Anterior cingulate cortex (tissue), 58 donors: Measurements from ENCODE around the gene GRAPL.
"Not testable (repeated sequence)": the region's sequence is repeated elsewhere in the genome, so short reads cannot be mapped to it uniquely, and the experiment has no call there.

Source experiments
- DNase-seq, 58 donors: peaks; one replicate each; lab custom pipeline; 2025; lab: John Stamatoyannopoulos, UW

GRAPL gene

GRCh38 chr17:19127148-19127980 lies at the start of gene GRAPL:
GRAPL (plus strand) TSS chr17:19127589; CDS start chr17:19127620, 31 bp downstream.
- DNase-seq: not testable (repeated sequence)

DNA sequence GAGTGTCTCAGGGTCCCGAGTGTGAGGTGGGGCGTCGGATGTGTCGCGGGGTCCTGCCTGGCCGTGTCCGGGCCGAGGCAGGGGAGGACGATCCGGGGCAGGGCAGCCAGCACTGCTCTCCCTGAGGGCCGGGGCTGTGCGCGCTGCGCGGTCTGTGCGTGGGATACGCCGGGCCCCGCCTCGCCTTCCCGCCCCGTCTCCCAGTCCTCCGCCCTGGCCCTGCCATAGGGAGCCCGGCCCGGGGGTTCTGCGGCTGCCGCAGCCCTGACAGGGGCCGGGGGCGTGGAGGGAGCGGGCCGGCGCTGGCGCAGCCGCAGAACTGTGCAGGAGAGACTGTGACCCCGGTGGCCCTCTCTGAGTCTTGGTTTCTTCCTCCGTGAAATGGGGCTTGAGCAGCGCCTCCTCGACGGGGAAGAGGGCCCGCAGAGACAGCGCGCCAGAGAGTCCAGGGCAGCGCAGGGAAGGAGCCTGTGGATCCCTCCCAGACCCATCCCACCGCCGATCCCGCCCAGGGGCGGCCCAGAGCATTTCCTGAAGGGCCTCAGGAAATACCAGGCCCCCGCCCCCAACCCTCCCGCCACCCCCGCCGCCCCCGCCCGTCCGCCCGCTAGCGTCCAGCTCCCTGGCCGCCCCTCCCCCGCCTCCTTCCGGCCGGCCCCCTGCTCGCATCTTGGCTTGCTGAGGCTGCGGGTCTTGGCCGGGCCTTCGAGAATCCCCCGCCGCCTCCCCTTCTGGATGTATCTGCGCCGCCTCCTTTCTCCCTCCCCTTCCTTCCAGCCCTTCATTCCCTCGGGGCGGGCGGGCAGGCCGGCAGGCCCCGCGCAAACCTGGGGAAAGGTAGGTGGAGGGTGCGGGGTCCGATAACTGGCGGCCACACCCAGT lies 38.3 kb upstream of the GRAPL start:
- DNase-seq: not testable (repeated sequence)

DNA sequence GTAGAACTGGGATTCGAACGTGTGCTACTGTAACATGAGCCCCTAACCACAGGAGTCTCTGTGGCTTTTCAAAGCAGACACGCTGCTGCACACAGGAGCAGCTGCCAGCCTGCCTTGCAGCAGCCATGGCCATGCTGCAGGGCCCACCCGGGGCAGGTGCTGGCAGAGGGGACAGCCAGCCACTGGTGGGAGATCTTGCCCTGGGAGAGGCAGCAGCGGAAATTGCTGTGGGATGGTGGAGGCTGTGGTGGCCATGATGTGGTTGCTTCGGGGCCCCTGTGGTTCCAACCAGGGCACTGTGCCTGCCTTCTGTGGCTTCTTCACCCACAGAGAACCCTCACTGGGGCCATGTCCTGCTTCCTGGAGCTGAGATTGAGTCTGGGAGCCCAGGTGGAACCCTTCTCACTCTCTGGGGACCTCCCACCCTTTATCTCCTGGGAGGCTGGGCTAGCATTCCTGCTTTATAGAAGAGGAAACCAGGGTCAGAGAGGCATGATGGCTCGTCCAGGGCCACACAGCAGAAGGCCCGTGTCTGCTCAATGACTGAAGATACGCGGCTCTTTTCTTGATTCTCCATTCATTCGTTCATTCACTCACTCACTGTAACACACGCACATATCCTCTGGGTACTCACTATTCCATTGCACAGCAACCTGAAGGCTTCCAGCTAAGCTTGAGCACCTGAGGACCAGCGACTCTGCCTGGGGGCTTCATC lies 37.2 kb upstream of the GRAPL start:
- not testable (repeated sequence) for DNase-seq

DNA sequence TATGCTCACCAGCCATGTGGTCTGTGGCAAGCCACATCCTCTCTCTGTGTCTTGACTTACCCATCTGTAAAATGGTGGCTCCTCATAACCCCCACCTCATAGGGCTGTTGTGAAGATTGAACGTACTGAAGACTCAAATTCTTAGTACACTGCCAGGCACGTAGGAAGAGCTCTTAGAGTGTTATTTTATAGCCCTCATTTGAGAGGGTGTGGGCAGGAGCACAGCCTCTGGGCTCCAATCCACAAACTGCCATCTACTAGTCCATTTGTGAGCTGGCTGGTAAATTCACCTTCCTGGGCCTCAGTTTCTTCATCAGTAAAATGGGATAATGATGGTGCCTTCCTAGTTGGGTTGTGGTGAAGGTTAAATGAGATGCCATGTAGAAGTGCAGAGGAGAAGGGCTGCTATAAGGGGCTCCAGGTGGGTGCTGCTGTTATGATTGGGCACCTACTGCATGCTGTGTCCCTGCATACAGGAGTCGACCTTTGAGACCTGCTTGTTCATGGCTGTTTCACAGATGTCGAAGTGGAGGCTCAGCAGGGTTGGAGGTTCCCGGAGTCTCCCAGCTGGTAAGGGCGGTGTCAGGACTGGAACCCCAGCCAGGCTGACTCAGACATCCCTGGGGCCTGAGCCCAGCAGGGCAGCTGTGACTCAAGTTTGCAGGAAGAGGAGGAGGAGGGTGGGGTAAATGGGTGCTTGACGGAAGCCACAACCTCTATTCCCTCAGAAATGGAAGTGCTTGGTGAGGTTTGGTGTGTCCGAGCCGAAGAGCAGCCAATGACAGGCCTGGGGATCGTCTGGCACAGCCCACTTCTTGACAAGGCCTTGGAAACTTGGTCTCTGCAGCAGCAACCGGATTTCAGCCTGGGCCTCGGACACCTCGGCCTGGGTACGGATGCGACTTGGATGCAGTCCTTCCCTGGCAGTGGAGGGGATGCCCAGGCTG lies 34.4 kb upstream of the GRAPL start:
- not testable (repeated sequence) for DNase-seq

DNA sequence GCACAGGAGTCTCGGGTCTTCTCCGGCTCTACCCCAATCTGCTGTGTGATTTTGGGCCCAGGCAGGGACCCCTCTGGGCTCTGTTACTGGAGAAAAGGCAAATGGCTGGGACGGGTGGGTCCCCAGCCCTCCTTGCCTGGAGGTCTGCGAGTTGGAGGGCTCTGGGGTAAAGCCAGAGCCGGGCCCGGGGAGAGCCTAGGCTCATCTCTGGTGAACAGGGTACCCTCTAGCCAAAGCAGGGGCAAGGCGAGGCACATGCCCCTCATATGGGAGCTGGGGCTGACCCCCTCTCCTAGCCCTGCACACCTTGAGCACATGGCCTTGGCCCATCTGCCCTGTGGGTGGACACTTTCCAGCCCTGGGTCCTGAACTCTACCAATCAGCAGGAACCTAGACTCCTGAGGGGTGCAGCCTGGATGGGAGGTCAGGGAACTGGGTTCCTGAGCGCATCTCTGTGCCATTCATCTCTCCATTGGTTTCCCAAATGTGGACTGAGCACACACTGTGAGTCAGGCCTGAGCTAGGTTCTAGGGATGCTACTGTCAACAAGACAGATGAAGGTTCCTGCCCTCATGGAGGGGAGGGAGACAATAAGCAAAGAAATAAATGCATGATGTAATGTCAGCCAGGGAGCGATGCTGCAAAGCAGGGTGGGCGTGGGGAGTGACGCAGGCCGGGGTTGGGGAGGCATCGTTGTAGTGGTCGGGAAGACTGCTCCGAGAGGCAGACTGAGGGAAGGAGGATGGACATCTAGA lies 33.5 kb upstream of the GRAPL start:
- not testable (repeated sequence) for DNase-seq

- not testable (repeated sequence) for DNase-seq
Observed at GRCh38 chr17:19108517-19108916, 18.9 kb upstream of the GRAPL start.

- not testable (repeated sequence) for DNase-seq
Observed at GRCh38 chr17:19110189-19111097, 16.9 kb upstream of the GRAPL start.

- DNase-seq: not testable (repeated sequence)
Observed at GRCh38 chr17:19111111-19111711, 16.2 kb upstream of the GRAPL start.

DNA sequence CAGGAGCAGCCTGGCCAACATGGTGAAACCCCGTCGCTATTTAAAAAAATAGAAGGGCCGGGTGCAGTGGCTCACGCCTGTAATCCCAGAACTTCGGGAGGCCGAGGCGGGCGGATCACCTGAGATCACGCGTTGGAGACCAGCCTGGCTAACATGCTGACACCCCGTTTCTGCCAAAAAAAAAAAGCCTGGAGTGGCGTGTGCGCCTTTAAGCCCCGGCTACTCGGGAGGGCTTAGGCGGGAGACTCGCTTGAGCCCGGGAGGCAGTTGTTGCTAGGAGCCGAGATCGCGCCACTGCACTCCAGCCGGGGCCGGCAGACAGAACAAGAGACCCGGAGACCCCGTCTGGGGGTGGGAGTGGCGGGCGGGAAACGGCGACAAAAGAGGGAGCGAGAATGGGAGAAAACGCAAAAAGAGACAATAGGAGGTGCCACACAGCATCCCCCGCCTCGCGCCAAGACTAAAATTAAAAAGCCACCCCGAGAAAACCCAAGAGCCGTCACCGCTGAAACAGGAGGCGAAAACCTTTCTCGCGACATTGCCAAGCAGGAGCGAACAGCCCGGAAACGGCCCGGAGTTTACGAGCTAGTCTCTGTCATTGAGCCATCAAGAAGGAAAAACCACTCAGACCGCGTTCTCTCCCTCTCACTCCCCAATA lies 15.5 kb upstream of the GRAPL start:
- DNase-seq: not testable (repeated sequence)

GRCh38 chr17:19112459-19112826 lies 14.9 kb upstream of the GRAPL start:
- not testable (repeated sequence) for DNase-seq

GRCh38 chr17:19118695-19119094 lies 8.7 kb upstream of the GRAPL start:
- not testable (repeated sequence) for DNase-seq

- not testable (repeated sequence) for DNase-seq
Observed at GRCh38 chr17:19125289-19125688, 2.1 kb upstream of the GRAPL start.

GRCh38 chr17:19129500-19129899 lies 2.1 kb downstream of the GRAPL start:
- not testable (repeated sequence) for DNase-seq

DNA sequence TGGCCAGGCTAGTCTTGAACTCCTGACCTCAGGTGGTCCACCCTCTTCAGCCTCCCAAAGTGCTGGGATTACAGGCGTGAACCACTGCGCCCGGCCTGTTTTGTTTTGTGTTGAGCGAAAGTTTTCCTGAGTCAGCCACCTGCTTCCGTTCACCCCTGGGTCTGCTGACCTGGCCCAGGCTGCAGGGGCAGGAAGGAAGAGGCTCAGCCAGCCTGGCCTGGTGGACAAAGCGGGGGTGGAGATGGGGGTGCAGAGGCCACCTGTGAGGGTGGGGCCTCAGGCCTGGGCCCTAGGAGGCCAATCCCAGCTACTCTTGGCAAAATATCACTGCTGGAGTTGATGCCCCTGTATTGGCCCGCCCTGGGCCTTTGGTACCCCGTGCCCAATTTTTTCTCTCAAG lies 3.7 kb downstream of the GRAPL start:
- not testable (repeated sequence) for DNase-seq

DNA sequence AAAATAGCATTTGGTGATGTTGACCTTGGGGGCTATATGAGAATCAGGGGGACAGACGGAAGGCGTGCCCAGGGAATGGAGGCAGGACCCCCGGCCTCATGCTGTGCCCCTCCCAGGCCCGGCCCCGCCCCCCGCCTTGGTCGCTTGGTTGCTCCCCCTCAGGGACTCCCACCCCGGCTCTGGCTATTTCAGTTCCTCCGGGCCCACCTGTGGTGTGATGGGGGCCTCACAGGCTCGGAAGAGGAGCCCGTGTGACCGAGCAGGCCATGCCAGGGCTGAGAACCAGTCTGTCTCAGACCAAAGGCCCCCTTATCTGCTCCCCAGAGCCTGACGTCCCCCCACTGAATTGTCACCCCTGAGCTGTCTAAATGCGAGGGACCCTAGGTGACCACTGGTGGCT lies 4.4 kb downstream of the GRAPL start:
- DNase-seq: not testable (repeated sequence)

GRCh38 chr17:19133793-19134192 lies 6.4 kb downstream of the GRAPL start:
- not testable (repeated sequence) for DNase-seq

- not testable (repeated sequence) for DNase-seq
Observed at GRCh38 chr17:19135391-19135790, 8.0 kb downstream of the GRAPL start.
